Mesothelial cell of epicardium (in vitro differentiated cells): ENCODE results near the gene TMPRSS6. TPM values are rescaled to one million over a fixed set of nuclear protein-coding genes. Genes with fewer than 3 reads are reported as not detected.

Source experiments
- DNase-seq, 2 experiments: peaks; one replicate each; pipeline ENCODE4 v3.0.0; 2021; ENCODE audit warnings: low spot score in 2 of 2; ENCODE audit not compliant: unreplicated experiment in 2 of 2
- H3K27ac Mint-ChIP-seq: 2 replicates; pipeline ENCODE4 v1.8.0; 2021; ENCODE audit warnings: mixed read lengths
- H3K27me3 Mint-ChIP-seq: 2 replicates; pipeline ENCODE4 v1.8.0; 2021; ENCODE audit warnings: low read depth, mixed read lengths
- H3K36me3 Mint-ChIP-seq: 2 replicates; pipeline ENCODE4 v1.8.0; 2021; ENCODE audit warnings: mixed read lengths
- H3K4me1 Mint-ChIP-seq: 2 replicates; pipeline ENCODE4 v1.8.0; 2021; ENCODE audit warnings: mixed read lengths
- H3K4me3 Mint-ChIP-seq: 2 replicates; pipeline ENCODE4 v1.8.0; 2021; ENCODE audit warnings: mild to moderate bottlenecking, moderate library complexity, mixed read lengths
- H3K9me3 Mint-ChIP-seq: 2 replicates; pipeline ENCODE4 v1.8.0; 2021; ENCODE audit warnings: mixed read lengths
- CTCF ChIP-seq: fragments of 200-600 bp; sonication (generic); IDR thresholded peaks from one replicate; pipeline ENCODE4 v1.5.0; 2021; ENCODE audit warnings: antibody characterized with exemption; ENCODE audit not compliant: unreplicated experiment
- total RNA-seq: library from RNA; stranded (reverse); gene quantifications from 3 replicates; pipeline ENCODE4 v1.2.1, GENCODE V29; 2021

TMPRSS6 gene
- total RNA-seq, 1 donor from 2014 or later: not detected

- no peaks in the 10 kb centered on the region for H3K4me1 Mint-ChIP-seq
- no peak overlapping the region for H3K4me3 Mint-ChIP-seq
- peaks cover 18% of the 10 kb centered on the region for H3K9me3 Mint-ChIP-seq
- no peak for TF ChIP-seq CTCF
- H3K27me3 Mint-ChIP-seq: peaks cover 14% of the 10 kb centered on the region
- no peak for DNase-seq
- peaks cover 2% of the 10 kb centered on the region for H3K36me3 Mint-ChIP-seq
- H3K27ac Mint-ChIP-seq: no peak overlapping the region
Measured at GRCh38 chr22:37154925-37155712, 45.6 kb upstream of the TMPRSS6 start.

GRCh38 chr22:37153901-37154300, 44.4 kb upstream of the TMPRSS6 start:
- Mint-ChIP-seq H3K27me3 (peaks cover 8% of the 10 kb centered on the region), H3K36me3 (peaks cover 2% of the 10 kb centered on the region), H3K9me3 (peaks cover 18% of the 10 kb centered on the region), H3K4me1 (no peaks in the 10 kb centered on the region), H3K4me3 (no peak overlapping the region), H3K27ac (no peak overlapping the region)
- no peak for DNase-seq
- no peak for TF ChIP-seq CTCF

GRCh38 chr22:37151401-37151800, 41.9 kb upstream of the TMPRSS6 start:
- Mint-ChIP-seq H3K4me1 (peaks cover under 1% of the 10 kb centered on the region), H3K36me3 (peaks cover 2% of the 10 kb centered on the region), H3K27me3 (peaks cover under 1% of the 10 kb centered on the region), H3K4me3 (no peak overlapping the region), H3K9me3 (peaks cover 18% of the 10 kb centered on the region), H3K27ac (no peak overlapping the region)
- no peak for TF ChIP-seq CTCF
- no peak for DNase-seq

- peaks cover 2% of the 10 kb centered on the region for H3K4me1 Mint-ChIP-seq
- H3K4me3 Mint-ChIP-seq: no peak overlapping the region
- peaks cover 8% of the 10 kb centered on the region for H3K27me3 Mint-ChIP-seq
- peaks cover 2% of the 10 kb centered on the region for H3K36me3 Mint-ChIP-seq
- DNase-seq: no peak
- H3K27ac Mint-ChIP-seq: no peak overlapping the region
- peaks cover 18% of the 10 kb centered on the region for H3K9me3 Mint-ChIP-seq
- no peak for TF ChIP-seq CTCF
Measured at GRCh38 chr22:37150701-37151100, 41.2 kb upstream of the TMPRSS6 start.

GRCh38 chr22:37148742-37149665, 39.5 kb upstream of the TMPRSS6 start:
- peaks cover 4% of the 10 kb centered on the region for H3K4me1 Mint-ChIP-seq
- peaks cover 10% of the 10 kb centered on the region for H3K27me3 Mint-ChIP-seq
- DNase-seq: no peak
- H3K4me3 Mint-ChIP-seq: no peak overlapping the region
- no peak overlapping the region for H3K27ac Mint-ChIP-seq
- H3K36me3 Mint-ChIP-seq: peaks cover 2% of the 10 kb centered on the region
- TF ChIP-seq CTCF: no peak
- peaks cover 18% of the 10 kb centered on the region for H3K9me3 Mint-ChIP-seq
